GM19238 (cell line): ENCODE results near the gene REV3L.

Experiments used
- DNase-seq: peaks from one replicate; pipeline ENCODE4 v3.0.0; 2011; ENCODE audit warnings: low spot score; ENCODE audit not compliant: insufficient read length

REV3L gene

GRCh38 chr6:111471533-111471932 is 11.5 kb downstream of the REV3L start:
- no peak for DNase-seq

- DNase-seq, result no peak
Observed at GRCh38 chr6:111470991-111471390, 12.0 kb downstream of the REV3L start.

DNA sequence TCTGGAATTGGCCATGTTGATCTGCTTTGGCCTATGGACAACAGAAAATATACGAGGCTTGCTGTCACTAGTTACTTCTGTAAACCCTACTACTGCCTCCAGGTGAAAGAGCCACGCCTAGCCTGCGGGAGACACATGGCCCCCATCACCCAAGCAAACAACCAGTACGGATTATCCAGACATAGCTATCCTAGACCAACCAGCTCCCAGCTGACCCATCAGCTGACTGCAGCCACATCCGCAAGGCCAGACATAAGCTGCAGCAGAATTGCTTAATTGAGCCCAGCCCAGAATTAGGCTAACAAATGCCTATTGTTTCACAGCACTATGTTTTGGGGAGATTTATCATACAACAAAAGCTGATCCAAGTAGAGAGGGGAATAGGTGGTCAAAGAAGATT is 13.5 kb downstream of the REV3L start:
- DNase-seq, result no peak

DNA sequence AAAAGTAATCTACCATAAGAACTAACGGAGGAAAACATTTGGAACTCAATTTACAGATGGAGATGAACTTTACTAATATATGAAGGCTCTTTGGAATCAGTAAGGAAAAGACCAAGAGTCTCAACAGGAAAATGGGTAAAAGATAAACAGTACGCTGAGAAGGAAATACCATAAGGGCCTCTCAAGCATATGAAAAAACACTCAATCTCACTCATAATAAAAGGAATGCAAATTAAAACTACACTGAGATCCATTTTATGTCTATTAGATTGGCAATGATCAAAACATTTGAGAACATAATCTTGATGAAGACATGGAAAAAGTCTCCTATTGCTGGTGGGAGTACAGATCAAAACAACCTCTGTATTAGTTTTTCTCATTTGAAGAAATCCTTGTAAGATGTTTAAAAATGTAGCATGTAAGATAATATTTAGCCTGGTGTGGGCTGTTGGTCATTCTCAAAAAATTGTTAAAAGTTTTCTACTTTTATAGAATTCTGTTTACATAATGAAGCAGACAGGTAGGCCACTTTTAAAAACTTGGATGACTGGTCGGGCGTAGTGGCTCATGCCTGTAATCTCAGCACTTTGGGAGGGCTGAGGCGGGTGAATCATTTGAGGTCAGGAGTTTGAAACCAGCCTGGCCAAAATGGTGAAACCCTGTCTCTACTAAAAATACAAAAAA is 14.5 kb downstream of the REV3L start:
- DNase-seq, result no peak

GRCh38 chr6:111464184-111464583 is 18.8 kb downstream of the REV3L start:
- no peak for DNase-seq

DNA sequence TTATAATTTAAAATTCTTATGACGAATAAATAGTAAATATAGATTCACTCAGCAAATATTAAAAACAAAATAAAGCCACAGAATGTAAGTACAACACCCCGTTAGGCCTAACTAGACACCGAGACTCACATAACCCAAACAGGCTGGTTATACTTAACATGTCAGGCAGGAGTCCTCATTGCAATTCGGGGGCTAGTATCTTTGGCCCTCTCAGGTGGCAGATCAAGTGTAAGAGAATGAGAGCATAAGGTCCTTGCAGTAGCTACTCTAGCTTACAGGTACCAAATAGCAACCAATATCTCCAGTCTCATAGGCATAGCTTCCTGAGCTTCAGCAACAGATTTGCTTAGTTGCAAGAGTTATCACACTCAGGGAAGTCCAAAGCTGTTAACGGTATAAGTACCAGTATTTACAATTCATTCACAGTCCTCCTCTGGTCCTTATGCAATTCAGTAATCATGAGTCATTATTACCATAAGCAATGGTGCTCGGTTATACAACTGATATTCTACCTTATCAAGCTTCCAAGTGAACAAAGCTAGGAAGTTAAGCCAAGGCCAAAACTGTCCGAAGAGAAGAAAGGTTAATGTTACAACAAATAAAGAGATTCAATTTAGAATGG is 20.1 kb downstream of the REV3L start:
- no peak for DNase-seq

GRCh38 chr6:111461860-111462259 is 21.2 kb downstream of the REV3L start:
- DNase-seq, result no peak

DNA sequence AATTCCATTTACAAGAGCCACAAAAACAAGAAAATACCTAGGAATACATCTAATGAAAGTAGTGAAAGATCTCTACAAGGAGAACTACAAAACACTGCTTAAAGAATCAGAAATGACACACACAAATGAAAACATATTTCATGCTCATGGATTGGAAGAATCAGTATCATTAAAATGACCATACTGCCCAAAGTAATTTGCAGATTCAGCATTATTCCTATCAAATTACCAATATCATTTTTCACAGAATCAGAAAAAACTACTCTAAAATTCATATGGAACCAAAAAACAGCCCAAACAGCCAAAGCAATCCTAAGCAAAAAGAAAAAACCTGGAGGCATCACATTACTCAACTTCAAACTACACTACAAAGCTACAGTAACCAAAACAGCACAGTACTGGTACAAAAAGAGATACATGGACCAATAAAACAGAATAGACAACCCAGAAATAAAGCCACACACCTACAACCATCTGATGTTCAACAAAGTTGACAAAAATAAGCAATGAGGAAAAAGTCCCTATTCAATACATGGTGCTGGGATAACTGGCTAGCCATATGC is 24.3 kb downstream of the REV3L start:
- no peak for DNase-seq

GRCh38 chr6:111456208-111456607 is 26.8 kb downstream of the REV3L start:
- DNase-seq, result no peak

- no peak for DNase-seq
Observed at GRCh38 chr6:111450636-111451035, 32.4 kb downstream of the REV3L start.

DNA sequence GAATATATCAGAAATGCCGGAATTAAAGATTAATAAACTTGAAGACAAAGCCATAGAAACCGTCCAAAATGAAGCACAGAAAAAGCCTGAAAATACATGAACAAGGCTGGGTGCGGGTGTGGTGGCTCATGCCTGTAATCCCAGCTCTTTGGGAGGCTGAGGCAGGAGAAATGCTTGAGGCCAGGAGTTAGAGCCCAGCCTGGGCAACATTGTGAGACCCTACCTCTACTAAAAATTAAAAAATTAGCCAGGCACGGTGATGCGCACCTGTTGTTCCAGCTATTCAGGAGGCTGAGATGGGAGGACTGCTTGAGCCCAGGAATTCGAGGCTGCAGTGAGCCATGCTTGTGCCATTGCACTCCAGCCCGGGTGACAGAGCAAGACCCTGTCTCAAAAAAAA is 32.9 kb downstream of the REV3L start:
- DNase-seq, result no peak

DNA sequence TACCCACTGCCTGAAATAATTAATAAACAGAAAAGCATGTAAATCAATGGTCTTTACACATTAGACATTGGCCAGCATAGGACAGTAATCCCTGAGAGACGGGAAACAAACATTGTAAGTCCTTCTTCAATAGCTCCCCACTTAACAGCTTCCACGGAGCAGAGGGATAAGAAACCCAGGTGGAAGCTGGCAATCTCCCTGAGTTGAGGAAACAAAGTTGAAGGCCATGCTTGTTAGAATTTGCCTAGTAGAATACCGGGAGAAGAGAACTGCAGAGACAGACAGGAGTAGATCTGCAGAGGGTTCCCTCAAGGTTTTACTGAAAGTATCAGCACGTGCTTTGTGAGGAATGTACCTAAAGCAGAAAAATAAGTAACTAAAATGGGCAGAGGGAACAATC is 33.9 kb downstream of the REV3L start:
- no peak for DNase-seq

DNA sequence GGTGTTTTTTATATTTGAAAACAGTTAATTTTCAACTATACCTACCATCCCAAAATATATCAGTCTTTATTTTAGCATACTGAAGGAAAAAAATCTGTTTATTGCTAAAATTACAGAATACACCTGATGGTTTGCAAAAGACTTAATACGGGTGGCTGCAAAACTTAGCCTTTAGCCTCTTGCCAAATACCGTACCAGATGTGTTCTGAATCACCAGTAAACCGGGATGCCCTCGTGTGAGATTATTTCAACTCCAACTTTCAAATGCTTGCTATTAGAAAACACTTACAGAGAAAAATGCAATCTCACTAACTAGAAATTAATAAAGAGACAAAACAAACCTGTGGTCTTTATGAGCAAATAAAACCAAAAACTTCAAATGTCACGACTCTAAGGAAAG is 36.0 kb downstream of the REV3L start:
- no peak for DNase-seq

- no peak for DNase-seq
Observed at GRCh38 chr6:111445861-111446267, 37.2 kb downstream of the REV3L start.

GRCh38 chr6:111444794-111445193 is 38.2 kb downstream of the REV3L start:
- no peak for DNase-seq

- no peak for DNase-seq
Observed at GRCh38 chr6:111441678-111442243, 41.3 kb downstream of the REV3L start.

GRCh38 chr6:111439171-111439570 is 43.8 kb downstream of the REV3L start:
- DNase-seq, result no peak

- no peak for DNase-seq
Observed at GRCh38 chr6:111437573-111437972, 45.4 kb downstream of the REV3L start.

GRCh38 chr6:111432511-111432910 is 50.5 kb downstream of the REV3L start:
- DNase-seq, result no peak

GRCh38 chr6:111430605-111431376 is 52.2 kb downstream of the REV3L start:
- DNase-seq, result no peak

DNA sequence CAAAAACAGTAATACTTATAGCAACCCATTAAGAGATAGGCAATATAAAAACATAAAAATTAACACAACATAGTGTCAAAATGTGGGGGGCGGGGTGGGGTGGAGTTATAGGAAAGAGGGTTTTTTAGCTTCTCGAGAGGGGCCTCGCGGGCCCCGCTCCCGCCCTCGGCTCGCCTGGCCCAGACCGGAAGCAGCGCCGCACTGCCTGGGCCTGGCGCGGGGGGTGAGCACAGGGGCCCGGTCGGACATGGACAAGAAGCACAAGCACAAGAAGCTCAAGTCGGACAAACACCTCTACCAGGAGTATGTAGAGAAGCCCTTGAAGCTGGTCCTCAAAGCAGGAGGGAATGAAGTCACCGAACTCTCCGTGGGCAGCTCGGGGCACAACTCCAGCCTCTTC is 53.4 kb downstream of the REV3L start:
- no peak for DNase-seq

DNA sequence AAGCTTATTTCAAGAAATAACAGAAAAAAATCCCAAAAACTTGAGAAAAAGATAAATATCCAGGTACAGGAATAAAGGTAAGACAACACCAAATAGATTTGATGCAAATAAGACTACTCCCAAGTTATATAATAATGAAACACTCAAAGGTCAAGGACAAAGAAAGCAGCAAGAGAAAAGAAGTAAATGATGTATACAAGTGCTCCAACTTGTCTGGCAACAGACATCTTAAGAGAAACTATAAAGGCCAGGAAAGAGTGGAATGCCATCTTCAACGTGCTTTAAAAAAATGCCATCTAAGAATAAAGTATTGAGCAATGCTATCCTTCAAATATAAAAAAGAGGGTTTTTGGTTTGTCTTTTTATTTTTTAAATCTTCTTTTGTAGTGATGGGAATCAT is 54.2 kb downstream of the REV3L start:
- DNase-seq, result no peak
